HG03354 (cell line): ENCODE measurements around the gene UBE2V1.
"Not testable (repeated sequence)": the region's sequence is repeated elsewhere in the genome, so short reads cannot be mapped to it uniquely, and the experiment has no call there.

Experiments used
- ATAC-seq: cut with Tn5 transposase; IDR thresholded peaks from one replicate; pipeline ENCODE4 v1.9.1; 2021; ENCODE audit warnings: mild to moderate bottlenecking; ENCODE audit not compliant: unreplicated experiment, poor library complexity, severe bottlenecking

The UBE2V1 gene

DNA sequence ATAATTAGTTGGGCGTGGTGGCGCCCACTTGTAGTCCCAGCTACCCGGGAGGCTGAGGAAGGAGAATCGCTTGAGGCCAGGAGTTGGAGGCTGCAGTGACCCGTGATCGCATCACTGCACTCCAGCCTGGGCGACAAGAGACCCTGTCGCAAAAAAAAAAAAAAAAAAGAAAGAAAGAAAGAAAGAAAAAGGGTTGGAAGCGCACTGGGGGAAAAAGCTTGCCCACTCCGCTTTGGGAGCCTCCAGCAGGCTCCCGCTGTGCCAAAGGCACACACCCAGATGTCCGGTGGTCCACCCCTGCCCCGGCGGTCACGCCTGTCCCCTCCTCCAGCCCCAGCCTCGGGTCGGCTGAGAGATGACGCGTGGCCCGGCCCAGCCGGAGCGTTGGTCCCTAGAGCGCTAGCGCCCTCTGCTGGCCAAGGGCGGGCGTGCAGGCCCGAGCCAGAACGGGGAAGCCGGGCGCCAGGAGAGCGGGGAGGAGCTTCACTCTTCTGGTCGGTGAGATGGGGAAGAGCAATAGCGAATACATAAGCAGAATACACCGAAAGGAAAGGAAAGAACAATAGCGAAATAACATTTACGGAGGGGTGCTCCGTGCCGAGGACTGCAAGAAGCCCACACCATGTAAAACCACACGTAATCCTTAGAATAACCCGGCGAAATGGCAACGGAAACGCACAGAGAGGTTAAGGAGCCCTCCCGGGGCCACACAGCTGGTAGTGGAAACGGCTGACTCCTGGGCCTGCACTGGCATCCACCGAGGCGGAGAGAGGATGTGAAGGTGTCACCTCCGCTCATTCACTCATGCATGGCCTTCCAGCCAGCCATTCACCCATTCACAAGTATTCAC, 41.7 kb downstream of the UBE2V1 start:
- ATAC-seq: peak; percentile 86

GRCh38 chr20:50070361-50070760, 42.6 kb downstream of the UBE2V1 start:
- no peak for ATAC-seq

DNA sequence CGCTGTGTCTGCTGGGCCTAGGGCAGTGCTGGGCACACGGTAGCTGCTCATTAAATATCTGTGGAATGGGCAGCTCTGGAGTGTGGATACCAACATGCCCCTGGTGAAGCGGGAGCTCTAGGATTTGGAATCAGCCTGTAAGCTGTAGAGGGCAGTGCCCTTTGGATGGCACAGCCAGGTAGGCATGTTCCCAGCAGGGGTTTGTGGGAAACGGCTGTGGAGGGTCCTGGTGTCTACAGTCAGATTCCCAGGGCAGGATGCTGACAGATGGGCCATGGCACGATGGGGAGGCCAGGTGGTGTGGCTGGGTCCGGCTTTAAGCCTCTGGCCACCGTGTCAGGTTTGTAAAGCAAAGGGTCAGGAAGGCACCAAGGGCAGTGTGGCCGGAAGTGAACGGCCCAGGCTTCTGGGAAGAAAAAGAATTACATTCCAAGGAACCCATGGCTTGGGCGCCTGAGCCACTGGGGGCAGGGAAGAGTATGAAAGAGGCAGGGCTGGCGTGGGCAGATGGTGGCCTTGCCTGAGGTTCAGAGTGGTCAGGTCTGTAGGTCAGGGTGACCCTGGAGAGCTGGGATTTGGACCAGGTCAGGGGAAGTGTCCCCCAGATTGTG, 44.8 kb downstream of the UBE2V1 start:
- no peak for ATAC-seq

- no peak for ATAC-seq
Measured at GRCh38 chr20:50067461-50067860, 45.5 kb downstream of the UBE2V1 start.

DNA sequence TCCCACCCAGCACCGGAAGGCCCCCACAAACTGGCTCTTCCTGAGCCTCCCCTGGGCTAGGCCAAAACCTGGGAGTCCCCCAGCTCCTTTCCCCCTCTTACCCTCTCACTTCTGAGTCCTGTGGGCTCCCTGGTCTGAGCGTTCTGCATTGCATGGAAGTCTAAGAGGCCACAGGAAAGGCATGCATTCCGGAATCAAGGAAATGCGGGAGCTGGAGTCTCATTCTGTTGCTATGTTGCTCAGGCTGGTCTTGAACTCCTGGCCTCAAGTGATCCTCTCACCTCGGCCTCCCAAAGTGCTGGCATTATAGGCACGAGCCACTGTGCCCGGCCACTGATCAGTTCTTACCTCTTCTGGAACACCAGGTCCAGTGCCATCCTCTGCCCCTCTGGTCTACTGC, 45.9 kb downstream of the UBE2V1 start:
- no peak for ATAC-seq

- ATAC-seq: no peak
Measured at GRCh38 chr20:50066161-50066834, 46.7 kb downstream of the UBE2V1 start.

DNA sequence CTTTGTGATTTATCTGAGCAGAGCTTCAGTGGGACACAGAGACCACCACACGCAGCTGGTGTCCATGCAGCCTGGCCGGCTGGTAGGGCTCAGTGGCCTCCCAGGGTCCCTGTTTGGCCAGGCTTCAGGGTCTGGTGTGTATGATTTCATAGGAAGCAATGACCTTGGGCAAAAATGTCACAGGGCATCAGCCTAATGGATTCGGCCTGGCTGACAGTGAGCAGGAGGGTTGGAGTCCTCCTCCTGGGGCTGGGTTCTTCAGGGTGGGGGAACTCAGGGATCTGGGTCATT, 47.7 kb downstream of the UBE2V1 start:
- no peak for ATAC-seq

DNA sequence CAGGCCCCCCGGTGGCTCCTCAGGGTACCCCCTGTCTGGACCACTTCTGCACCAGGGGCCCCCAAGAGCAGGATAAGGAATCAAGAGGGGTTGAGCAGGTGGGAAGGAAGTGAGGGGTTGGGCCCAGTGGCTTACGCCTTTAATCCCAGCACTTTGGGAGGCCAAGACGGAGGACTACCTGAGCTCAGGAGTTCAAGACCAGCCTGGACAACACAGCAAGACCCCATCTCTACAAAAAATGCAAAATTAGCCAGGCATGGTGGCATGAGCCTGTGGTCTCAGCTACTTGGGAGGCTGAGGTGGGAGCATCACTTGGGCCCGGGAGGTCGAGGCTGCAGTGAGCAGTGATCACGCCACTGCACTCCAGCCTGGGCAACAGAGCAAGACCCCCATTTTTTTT, 49.2 kb downstream of the UBE2V1 start:
- not testable (repeated sequence) for ATAC-seq

DNA sequence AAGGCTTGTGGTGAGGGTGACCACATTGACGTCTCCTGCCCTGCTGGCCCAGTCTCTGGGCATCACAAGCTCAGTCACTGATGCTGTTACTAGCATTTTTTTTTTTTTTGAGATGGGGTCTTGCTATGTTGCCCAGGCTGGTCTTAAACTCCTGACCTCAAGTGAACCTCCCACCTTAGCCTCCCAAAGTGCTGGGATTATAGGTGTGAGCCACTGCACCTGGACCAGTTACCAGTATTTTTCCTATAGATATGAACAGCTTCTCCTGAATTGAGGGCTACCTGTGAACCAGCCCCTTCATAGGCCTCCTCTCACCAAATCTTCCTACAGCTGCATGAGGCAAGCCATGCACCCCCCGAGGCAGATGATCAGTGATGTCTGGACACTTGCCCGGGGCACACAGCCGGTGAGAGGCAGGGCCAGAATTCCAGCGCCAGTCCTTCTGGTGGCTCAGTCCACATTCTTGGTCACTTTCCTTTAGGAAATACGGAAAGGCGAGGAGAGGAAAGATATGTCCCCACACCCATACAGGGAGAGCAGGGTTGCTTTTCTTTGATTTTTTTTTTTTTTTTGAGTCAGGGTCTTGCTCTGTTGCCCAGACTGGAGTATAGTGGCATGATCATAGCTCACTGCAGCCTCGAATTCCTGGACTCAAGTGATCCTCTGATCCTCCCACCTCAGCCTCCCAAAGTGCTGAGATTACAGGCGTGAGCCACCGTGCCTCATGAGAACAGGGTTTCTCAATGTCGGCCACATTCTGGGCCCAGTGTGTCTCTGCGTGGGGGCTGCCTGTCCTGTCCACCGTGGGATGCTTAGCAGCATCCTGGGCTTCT, 50.7 kb downstream of the UBE2V1 start:
- ATAC-seq: no peak

- no peak for ATAC-seq
Measured at GRCh38 chr20:50061151-50062005, 51.6 kb downstream of the UBE2V1 start.

- no peak for ATAC-seq
Measured at GRCh38 chr20:50058662-50059402, 54.1 kb downstream of the UBE2V1 start.

GRCh38 chr20:50057714-50058053, 55.3 kb downstream of the UBE2V1 start:
- ATAC-seq: no peak

DNA sequence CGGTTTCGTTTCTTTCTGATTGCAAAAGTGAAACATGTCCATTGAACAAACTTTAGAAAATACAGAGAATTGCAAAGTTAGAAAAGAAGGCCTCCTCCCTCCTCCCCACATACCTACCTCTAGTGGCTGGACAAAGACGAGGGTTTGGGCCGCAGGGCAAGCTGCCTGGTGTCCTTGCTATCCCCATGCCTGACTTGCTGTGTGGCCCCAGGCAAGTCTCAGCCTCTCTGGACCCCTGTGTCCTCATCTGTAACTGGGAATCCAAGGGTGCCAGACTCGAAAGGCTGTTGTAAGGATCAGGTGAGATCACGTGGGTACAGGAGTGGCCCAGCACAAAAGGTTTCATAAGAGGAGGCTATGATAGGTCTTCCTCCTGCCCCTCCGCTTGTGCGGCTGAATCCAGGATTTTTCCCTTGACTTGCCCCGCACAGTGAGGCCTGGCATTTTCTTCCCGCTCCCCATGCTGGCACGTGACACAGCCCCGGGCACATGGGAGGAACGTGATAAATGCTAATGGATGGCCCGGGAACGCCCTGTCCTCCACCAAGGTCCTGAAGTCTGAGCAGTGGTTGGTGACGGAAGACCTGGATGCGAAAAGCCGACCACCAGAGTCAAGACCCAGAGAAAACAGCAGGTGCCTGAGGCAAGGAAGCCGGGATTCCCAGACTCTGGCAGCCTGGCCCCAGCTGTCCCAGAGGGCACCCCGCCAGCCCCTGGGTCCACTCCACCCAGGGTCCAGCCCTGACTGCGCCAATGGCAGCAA, 55.8 kb downstream of the UBE2V1 start:
- no peak for ATAC-seq

GRCh38 chr20:50056408-50056926, 56.5 kb downstream of the UBE2V1 start:
- no peak for ATAC-seq

GRCh38 chr20:50055524-50056083, 57.3 kb downstream of the UBE2V1 start:
- ATAC-seq: no peak

GRCh38 chr20:50054626-50055511, 58.1 kb downstream of the UBE2V1 start:
- ATAC-seq: no peak

GRCh38 chr20:50054231-50054547, 58.8 kb downstream of the UBE2V1 start:
- no peak for ATAC-seq
